ENCODE data around the gene GLS2.

- TF ChIP-seq MYC (IDR thresholded peaks at IDR 0.05; ENCODE audit: low read depth, low read length) = no peak
- TF ChIP-seq CTCF (IDR thresholded peaks at IDR 0.05; ENCODE audit: extremely low read depth in 1 of 2, insufficient read depth in 1 of 2, low read depth in 1 of 2, low read length in 2 of 2) = no peak
- TF ChIP-seq EZH2 (IDR thresholded peaks at IDR 0.05; ENCODE audit: borderline replicate concordance, low read depth, low read length, severe bottlenecking) = no peak
- TF ChIP-seq POLR2A (IDR thresholded peaks at IDR 0.05; ENCODE audit: low read depth, low read length) = no peak
Measured at GRCh38 chr12:56437430-56438176, 50.4 kb downstream of the GLS2 start.

Data from endothelial cell of umbilical vein (primary cell).